Measurements from ENCODE around the gene RXRA. TPM values are rescaled to one million over a fixed set of nuclear protein-coding genes. Genes with fewer than 3 reads are reported as not detected.

RXRA gene
- total and polyA plus RNA-seq, 10 of the 15 experiments (the other 5 are each of a cell fraction or from before 2014, with no cell fraction given) = 0.89 to 36.8 (median 11.1) TPM

DNA sequence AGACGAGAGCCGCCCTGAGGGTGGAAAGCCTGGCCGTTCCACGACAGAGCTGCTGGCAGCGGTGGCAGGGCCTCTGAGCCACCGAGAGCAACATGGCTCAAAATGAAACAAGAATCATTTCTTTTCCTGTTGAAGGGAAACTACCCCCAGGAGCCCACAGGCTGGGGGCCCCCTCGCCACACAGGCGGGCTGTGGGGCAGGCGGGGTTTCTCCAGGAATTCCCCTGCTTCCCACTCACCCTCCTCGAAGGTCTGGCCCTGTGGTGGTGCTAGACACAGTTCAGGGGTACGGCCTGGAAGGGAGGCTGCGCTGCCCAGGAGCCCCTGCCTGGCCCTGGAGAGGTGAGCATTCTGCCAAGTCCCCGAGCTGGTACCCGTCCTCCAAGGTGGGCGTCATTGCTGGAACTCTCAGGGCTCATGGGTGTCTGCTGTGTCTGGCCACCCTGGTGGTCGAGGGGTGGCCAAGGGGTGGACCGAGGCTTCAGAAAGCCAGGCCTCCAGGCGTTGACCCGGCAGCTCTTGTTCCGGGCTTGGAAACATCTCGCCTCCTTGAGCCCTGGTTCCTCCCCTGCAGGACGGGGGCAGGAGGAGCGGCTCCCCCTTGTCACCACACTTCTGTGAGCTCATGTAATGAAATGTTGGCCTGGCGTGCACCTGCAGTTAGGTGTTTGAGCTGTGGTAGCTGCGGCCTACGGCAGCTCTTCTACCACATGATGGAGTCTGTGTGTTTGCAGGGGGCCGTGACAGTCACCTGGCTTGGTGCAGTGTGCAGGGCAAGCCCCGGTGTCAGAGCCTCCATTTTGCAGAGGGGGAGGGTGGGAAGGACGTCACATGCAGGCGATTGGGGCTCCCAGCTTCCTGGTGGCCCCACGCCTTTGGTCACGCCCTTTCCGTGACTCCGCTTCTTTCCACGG, 65.3 kb downstream of the RXRA start (continued):
- no peak for TF ChIP-seq ZBTB11 (CRISPR knock-in tag; IDR thresholded peaks at IDR 0.05)
- no peak for TF ChIP-seq NRF1 (conservative IDR thresholded peaks at IDR 0.05; ENCODE audit: low read depth, low read length)
- TF ChIP-seq, protein P1, sequence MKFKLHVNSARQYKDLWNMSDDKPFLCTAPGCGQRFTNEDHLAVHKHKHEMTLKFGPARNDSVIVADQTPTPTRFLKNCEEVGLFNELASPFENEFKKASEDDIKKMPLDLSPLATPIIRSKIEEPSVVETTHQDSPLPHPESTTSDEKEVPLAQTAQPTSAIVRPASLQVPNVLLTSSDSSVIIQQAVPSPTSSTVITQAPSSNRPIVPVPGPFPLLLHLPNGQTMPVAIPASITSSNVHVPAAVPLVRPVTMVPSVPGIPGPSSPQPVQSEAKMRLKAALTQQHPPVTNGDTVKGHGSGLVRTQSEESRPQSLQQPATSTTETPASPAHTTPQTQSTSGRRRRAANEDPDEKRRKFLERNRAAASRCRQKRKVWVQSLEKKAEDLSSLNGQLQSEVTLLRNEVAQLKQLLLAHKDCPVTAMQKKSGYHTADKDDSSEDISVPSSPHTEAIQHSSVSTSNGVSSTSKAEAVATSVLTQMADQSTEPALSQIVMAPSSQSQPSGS (IDR thresholded peaks at IDR 0.05; ENCODE audit: low read length) = no peak
- TF ChIP-seq SRF (IDR thresholded peaks at IDR 0.05; ENCODE audit: low read depth in 2 of 2, low read length in 2 of 2) = peak in 1 of 2 experiments; percentile 14; a peak in 1 of 4 replicates
- peak; percentile 94 for TF ChIP-seq YY1 (IDR thresholded peaks at IDR 0.05; ENCODE audit: low read depth, low read length)
- no peak for TF ChIP-seq NFXL1 (IDR thresholded peaks at IDR 0.05; ENCODE audit: borderline replicate concordance)
- TF ChIP-seq, protein P2, sequence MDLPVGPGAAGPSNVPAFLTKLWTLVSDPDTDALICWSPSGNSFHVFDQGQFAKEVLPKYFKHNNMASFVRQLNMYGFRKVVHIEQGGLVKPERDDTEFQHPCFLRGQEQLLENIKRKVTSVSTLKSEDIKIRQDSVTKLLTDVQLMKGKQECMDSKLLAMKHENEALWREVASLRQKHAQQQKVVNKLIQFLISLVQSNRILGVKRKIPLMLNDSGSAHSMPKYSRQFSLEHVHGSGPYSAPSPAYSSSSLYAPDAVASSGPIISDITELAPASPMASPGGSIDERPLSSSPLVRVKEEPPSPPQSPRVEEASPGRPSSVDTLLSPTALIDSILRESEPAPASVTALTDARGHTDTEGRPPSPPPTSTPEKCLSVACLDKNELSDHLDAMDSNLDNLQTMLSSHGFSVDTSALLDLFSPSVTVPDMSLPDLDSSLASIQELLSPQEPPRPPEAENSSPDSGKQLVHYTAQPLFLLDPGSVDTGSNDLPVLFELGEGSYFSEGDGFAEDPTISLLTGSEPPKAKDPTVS (IDR thresholded peaks at IDR 0.05; ENCODE audit: low read depth, low read length) = no peak
- no peak for TF ChIP-seq SMAD1 (IDR thresholded peaks at IDR 0.05; ENCODE audit: low read depth, partially characterized antibody)
- TF ChIP-seq ZBED1 (IDR thresholded peaks at IDR 0.05; ENCODE audit: borderline replicate concordance) = no peak
- peak; percentile 74 for TF ChIP-seq IRF4 (IDR thresholded peaks at IDR 0.05; ENCODE audit: low read depth, low read length)
- TF ChIP-seq BCL11A (IDR thresholded peaks at IDR 0.05; ENCODE audit: low read depth, low read length) = peak; percentile 90
- peak; percentile 83 for TF ChIP-seq ATF7 (IDR thresholded peaks at IDR 0.05; ENCODE audit: low read depth)
- no peak for TF ChIP-seq CHD4 (IDR thresholded peaks at IDR 0.05)
- no peak; the same call in 1 of the 2 replicates for TF ChIP-seq LARP7 (IDR thresholded peaks at IDR 0.05)
- TF ChIP-seq ASH2L (IDR thresholded peaks at IDR 0.05; ENCODE audit: borderline replicate concordance, low read depth) = no peak
- peak; percentile 75 for TF ChIP-seq MXI1 (IDR thresholded peaks at IDR 0.05; ENCODE audit: low read depth, low read length)
- TF ChIP-seq E2F4 (IDR thresholded peaks at IDR 0.05; ENCODE audit: low read depth, low read length) = no peak
- no peak for TF ChIP-seq NR2C2 (IDR thresholded peaks at IDR 0.05; ENCODE audit: borderline replicate concordance, control insufficient read depth, insufficient read length, low read depth)
- peak; percentile 68; the same call in 1 of the 2 replicates for TF ChIP-seq NFYB (IDR thresholded peaks at IDR 0.05; ENCODE audit: insufficient read depth, low read depth, low read length)
- peak; percentile 99 for TF ChIP-seq RELA (IDR thresholded peaks at IDR 0.05; ENCODE audit: borderline replicate concordance, partially characterized antibody)

Data from GM12878 (cell line).